Effector memory CD8-positive, alpha-beta T cell (primary cell): ENCODE measurements around the gene LRRC46.

Experiments
- ATAC-seq: fragments of 150-1000 bp; cut with Tn5 transposase; replicated peaks from 2 replicates; pipeline ENCODE4 v1.10.0; 2021; ENCODE audit warnings: mild to moderate bottlenecking, moderate library complexity
- DNase-seq, 3 experiments: peaks; one replicate each; pipeline ENCODE4 v3.0.0; 2021
- H3K27ac Mint-ChIP-seq, 2 donors: one replicate each; pipeline ENCODE4 v1.8.0; 2022; ENCODE audit warnings: mild to moderate bottlenecking in 2 of 2, mixed read lengths in 2 of 2, moderate library complexity in 2 of 2
- H3K27me3 Mint-ChIP-seq, 2 donors: one replicate each; pipeline ENCODE4 v1.8.0; 2022; ENCODE audit warnings: mixed read lengths in 2 of 2
- H3K36me3 Mint-ChIP-seq: one replicate; pipeline ENCODE4 v1.8.0; 2022; ENCODE audit warnings: mild to moderate bottlenecking, moderate library complexity, mixed read lengths; ENCODE audit not compliant: insufficient read depth
- H3K4me1 Mint-ChIP-seq, 2 donors: one replicate each; pipeline ENCODE4 v1.8.0; 2022; ENCODE audit warnings: low read depth in 2 of 2, mixed read lengths in 2 of 2
- H3K4me3 Mint-ChIP-seq, 2 donors: one replicate each; pipeline ENCODE4 v1.8.0; 2022; ENCODE audit warnings: mild to moderate bottlenecking in 2 of 2, mixed read lengths in 2 of 2, moderate library complexity in 2 of 2
- H3K9me3 Mint-ChIP-seq, 2 donors: one replicate each; pipeline ENCODE4 v1.8.0; 2022; ENCODE audit warnings: mixed read lengths in 2 of 2

LRRC46 gene

DNA sequence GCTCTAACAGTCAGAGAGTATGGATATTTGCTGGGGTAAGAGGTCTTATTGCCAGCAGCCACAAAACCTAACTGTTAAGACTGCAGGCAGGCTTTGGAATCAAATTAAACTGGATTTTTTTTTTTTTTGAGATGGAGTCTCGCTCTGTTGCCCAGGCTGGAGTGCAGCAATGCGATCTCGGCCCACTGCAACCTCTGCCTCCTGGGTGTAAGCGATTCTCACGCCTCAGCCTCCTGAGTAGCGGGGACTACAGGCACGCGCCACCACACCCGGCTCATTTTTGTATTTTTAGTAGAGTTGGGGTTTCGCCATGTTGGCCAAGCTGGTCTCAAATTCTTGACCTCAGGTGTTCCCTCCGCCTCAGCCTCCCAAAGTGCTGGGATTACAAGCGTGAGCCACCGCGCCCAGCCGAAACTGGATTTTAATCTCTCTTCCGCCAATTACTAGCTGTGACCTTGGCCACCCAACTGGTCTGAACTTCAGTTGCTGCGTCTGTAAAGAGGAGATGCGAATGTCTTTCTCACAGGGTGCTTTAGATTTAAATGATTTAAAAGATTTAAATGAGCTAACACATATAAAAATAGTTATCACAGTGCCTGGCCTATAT, 971 bp upstream of the LRRC46 start:
- H3K4me1 Mint-ChIP-seq: peaks cover 45 to 47% of the 10 kb centered on the region in 2 donors
- DNase-seq: no peak
- H3K9me3 Mint-ChIP-seq: no peaks in the 10 kb centered on the region
- peak overlapping the region; percentile 91 to 92 for H3K4me3 Mint-ChIP-seq
- H3K27me3 Mint-ChIP-seq: no peaks in the 10 kb centered on the region
- peak; percentile 3 for ATAC-seq
- peaks cover 72% of the 10 kb centered on the region for H3K36me3 Mint-ChIP-seq
- H3K27ac Mint-ChIP-seq: peak overlapping the region; percentile 95 to 98

DNA sequence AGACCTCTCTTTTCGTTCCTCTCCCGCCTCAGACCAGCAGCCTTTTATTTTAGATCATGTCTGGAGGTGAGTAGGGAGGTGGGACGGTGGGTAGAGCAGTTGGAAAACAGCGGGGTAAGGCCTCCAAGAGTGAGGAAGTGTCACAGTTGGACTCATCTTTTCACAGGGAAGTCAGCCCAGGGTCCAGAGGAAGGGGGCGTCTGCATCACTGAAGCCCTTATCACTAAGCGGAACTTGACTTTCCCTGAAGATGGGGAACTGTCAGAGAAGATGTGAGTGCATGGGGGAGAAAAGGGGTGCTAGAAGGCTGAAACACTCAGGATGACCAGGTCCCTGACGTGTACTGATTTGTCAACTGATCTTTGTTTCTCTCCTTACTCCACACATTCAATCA, 461 bp downstream of the LRRC46 start:
- no peak for ATAC-seq
- H3K4me3 Mint-ChIP-seq: peak overlapping the region; percentile 91 to 92

DNA sequence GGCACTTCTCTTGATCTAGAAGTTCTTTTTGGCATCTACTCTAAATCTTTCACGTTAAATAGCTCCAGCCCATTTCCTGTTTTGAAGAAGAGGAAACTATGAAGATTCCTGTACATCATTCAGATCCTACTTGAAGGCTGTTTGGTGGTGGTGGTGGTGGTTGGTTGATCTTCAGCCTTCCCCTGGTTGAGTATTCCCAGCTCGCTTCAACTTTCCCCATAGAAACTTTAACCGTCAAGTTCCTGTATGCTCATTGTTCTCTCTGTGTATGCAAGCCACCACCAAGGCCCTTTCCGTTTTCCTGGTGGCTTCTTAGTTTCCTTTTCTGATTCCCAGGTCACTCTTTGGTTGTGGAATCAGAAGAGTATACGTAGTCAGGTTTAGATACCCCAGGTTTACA, 3.3 kb downstream of the LRRC46 start:
- Mint-ChIP-seq H3K4me1 (peaks cover 32 to 39% of the 10 kb centered on the region in 2 donors), H3K4me3 (no peak overlapping the region), H3K36me3 (peaks cover 37% of the 10 kb centered on the region), H3K9me3 (no peaks in the 10 kb centered on the region), H3K27me3 (no peaks in the 10 kb centered on the region), H3K27ac (no peak overlapping the region)
- no peak for DNase-seq
- no peak for ATAC-seq

More for the DNA sequence above, 461 bp downstream of the LRRC46 start:
- peaks cover 42 to 51% of the 10 kb centered on the region in 2 donors for H3K4me1 Mint-ChIP-seq
- peaks cover 63% of the 10 kb centered on the region for H3K36me3 Mint-ChIP-seq
- H3K9me3 Mint-ChIP-seq: no peaks in the 10 kb centered on the region
- no peak for DNase-seq
- H3K27ac Mint-ChIP-seq: peak overlapping the region; percentile 95 to 98
- H3K27me3 Mint-ChIP-seq: no peaks in the 10 kb centered on the region

DNA sequence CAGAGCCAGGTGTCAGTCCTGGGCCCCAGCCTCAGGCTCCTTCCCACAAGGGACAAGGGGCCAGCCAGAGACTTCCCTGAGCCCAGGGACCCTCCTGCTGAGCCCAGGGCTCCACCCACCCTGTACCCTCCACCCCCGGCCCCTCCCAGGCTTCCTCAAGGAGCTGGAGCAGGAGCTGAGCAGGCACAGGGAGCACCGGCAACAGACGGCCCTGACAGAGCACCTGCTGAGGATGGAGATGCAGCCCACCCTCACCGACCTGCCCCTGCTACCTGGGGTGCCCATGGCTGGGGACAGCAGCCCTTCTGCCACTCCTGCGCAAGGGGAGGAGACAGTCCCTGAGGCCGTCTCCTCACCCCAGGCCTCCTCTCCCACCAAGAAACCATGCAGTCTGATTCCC, 5.1 kb downstream of the LRRC46 start:
- no peak for ATAC-seq
- H3K9me3 Mint-ChIP-seq: no peaks in the 10 kb centered on the region
- peaks cover 32 to 39% of the 10 kb centered on the region in 2 donors for H3K4me1 Mint-ChIP-seq
- H3K36me3 Mint-ChIP-seq: peaks cover 19% of the 10 kb centered on the region
- no peak for DNase-seq
- H3K4me3 Mint-ChIP-seq: no peak overlapping the region
- no peaks in the 10 kb centered on the region for H3K27me3 Mint-ChIP-seq
- H3K27ac Mint-ChIP-seq: no peak overlapping the region

DNA sequence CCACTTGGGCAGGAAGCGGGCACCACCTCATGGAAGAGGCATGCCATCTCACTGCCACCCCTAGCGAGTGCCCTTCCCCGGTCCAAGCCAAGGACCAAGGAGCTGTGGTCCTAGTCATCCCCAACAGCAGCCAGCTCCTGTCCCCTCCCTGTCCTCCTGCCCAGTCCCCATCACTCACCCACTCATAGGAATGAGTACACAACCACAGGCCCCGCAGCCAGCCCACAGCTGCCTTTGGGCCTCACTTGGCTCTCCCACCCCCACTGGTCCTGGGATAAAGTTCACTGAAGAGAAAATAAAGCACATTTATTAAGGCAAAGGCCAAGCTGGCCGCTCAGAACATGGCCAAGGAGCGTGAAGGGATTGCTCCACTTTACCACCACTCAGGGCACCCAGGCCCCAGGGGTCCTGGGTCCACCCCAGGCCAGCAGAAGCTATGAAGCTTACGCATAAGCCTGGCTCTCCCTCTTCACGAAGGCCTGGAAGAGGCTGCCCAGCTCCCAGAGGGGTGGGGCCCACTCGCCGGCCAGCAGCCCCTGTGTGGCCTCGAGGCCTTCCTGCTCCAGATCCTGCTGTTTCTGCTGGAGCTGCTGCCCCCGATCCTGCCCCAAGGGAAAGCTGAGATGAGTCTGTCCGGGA, 6.0 kb downstream of the LRRC46 start:
- H3K27me3 Mint-ChIP-seq: no peaks in the 10 kb centered on the region
- H3K27ac Mint-ChIP-seq: no peak overlapping the region
- H3K36me3 Mint-ChIP-seq: peaks cover 11% of the 10 kb centered on the region
- no peak for DNase-seq
- peaks cover 30 to 33% of the 10 kb centered on the region in 2 donors for H3K4me1 Mint-ChIP-seq
- ATAC-seq: no peak
- H3K4me3 Mint-ChIP-seq: no peak overlapping the region
- no peaks in the 10 kb centered on the region for H3K9me3 Mint-ChIP-seq

DNA sequence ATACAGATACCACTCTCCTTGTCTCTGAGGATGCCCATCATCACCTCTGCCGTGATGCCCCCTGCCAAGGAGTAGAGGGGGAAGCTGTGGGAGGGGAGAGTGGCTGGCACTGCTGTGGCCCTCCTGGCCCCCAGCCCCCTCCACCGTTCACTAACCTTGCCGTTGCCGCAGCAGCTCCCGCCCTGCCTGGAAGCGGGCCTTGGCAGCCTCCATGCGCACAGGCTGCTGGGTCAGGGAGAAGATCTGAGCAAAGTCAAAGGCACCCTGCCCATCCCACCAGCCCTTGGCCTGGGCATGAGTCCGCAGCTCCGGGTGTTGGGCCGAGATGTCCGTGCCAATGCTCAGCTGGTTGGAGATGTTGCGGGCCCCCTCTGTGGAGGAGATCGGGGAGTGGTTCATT, 7.2 kb downstream of the LRRC46 start:
- Mint-ChIP-seq H3K27ac (no peak overlapping the region), H3K27me3 (no peaks in the 10 kb centered on the region), H3K9me3 (no peaks in the 10 kb centered on the region), H3K36me3 (peaks cover 11% of the 10 kb centered on the region), H3K4me3 (peak overlapping the region in 1 of 2 donors; percentile 25), H3K4me1 (peaks cover 30 to 35% of the 10 kb centered on the region in 2 donors)
- no peak for DNase-seq
- ATAC-seq: no peak

DNA sequence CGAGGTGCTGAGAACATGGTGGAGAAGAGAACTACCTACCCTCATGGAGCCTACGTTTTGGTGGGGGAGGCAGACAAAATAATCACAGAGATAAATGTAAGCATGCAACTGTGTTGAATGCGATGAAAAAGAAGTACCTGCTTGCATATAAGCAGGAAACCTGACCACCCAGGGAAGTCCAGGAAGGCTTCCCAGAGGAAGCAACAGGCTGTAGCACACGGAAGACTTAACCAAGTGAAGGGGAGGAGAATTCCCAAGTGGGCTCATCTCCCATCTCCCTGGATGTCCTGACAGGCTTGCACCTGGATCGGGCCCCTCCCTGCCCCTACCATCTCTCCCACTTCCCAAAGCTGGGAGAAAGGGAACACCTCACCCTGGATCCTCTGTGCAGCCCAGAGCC, 7.6 kb downstream of the LRRC46 start:
- Mint-ChIP-seq H3K36me3 (peaks cover 11% of the 10 kb centered on the region), H3K4me1 (peaks cover 27 to 34% of the 10 kb centered on the region in 2 donors), H3K27me3 (peaks cover 0 to 3% of the 10 kb centered on the region in 2 donors), H3K4me3 (peak overlapping the region; percentile 25 to 94), H3K9me3 (no peaks in the 10 kb centered on the region), H3K27ac (no peak overlapping the region)
- no peak for ATAC-seq
- DNase-seq: no peak

DNA sequence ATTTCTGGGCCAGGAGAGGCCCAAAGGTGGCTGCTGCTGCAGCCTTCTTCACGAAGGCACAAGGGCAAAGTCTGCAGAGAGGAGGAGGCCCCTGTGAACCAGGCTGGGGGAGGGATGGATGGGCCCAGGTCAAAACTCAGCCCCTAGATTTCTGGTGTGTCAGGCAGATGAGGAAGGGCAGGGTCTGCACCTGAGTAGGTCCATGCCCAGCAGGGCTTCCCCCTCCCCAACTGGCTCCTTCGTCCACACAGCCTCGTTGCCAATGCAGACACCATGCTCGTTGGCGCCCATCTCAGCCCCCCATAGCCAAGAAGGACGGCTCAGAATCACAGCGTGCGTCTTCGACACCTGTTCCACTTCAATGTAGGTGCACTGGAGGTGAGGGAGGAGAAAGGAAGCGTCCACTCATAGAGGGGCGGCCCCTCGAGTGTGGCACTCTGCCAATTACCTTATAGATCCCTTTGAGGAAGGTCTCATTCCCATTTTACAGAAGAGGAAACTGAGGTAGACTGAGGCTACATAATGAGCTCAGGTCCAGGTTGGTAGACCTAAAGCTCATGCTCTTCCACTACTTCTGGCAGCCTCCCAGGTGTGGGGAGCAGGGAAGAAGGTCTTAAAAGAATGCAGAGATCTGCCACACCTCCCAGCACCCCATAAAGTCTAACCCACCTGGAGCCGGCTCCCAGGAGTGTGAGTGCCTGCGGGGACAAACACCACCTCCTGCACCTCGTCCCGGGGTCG, 8.7 kb downstream of the LRRC46 start:
- H3K27me3 Mint-ChIP-seq: peaks cover 6 to 14% of the 10 kb centered on the region in 2 donors
- H3K4me3 Mint-ChIP-seq: peak overlapping the region; percentile 89 to 94
- ATAC-seq (no peak), DNase-seq (no peak)
- H3K9me3 Mint-ChIP-seq: no peaks in the 10 kb centered on the region
- H3K36me3 Mint-ChIP-seq: peaks cover 10% of the 10 kb centered on the region
- peak overlapping the region; percentile 92 to 93 for H3K27ac Mint-ChIP-seq
- H3K4me1 Mint-ChIP-seq: peaks cover 17 to 24% of the 10 kb centered on the region in 2 donors

DNA sequence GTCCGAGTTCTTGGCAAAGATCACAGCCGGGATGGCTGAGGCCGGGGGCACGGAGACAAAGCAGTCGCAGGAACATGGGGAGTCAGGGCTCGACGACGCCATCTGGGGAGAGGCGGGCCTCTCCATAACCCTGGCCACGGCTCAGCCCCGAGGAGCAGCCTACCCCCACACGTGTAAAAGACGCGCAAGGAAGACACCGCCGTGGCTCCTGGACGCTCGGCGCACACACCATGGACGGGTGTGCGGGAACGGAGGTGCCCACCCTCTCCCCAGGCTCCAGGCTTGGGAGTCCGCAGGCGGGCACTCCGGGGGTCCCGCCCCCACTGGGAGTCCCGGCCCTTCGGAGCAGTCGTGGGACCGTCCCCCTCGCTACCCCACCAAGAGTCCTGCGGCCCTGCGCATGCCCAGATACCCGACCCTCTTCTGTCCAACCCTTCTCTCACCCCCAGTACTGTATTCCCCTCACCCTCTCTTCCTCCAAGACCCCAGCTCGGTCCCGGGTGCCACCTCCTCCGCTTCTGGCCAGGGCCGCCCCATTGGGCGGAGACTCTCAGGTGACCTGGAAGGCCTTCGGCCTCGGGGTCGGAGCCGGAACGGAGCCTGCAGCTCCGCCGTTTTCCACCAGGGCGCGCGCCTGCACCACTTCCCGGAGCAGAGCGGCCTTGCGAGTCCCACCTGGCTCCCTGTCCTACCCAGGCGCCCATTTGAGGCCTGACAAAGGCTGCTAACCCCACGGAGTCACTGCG, 9.4 kb downstream of the LRRC46 start, which contains the start of gene SCRN2:
TSS of gene SCRN2 (minus strand) at position 532 of the 746 bp plus-strand sequence. CDS start at position 102, 430 bp downstream.
- Mint-ChIP-seq H3K9me3 (no peaks in the 10 kb centered on the region), H3K27ac (peak within 1 kb of the TSS; percentile 92 to 93), H3K4me3 (peak within 1 kb of the TSS; percentile 89 to 94), H3K4me1 (peaks cover 17 to 19% of the 10 kb centered on the region in 2 donors), H3K36me3 (peaks cover 7% of the 10 kb centered on the region), H3K27me3 (peaks cover 13 to 21% of the 10 kb centered on the region in 2 donors)
- ATAC-seq (peak; percentile 93), DNase-seq (peak; percentile 84 to 92 (median 90))

DNA sequence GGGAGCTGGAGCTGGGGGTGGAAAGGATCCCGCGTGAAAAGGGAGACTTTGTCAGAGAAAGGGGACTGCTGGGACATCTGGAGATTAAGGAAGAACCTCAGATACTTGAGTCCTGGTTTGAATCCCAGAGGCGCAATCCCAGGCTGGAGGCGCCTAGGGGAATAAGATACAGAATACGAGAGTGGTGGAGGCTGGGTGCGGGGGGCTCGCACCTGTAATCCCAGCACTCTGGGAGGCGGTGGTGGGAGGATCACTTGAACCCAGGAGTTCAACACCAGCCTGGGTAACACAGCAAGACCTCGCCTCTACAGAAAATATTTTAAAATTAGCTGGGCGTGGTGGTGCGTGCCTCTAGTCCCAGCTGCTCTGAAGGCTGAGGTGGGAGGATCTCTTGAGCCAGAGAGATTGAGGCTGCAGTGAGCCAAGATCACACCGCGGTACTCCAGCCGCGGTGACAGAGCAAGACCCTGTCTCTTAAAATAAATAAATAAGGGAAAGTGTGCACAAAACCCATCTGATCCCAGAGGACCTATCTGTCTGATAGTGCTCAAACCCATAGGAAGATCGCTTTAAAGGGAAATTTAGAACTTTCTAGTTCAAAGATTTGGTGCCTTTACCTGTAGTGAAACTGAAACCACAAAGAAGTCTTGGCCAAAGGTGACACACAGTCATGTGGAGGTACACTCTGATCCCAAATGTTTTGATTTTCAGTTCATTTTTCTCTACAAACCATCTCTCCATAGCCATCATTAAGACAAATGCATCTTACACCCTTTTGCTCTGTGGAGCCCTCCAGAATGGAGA, 10.2 kb downstream of the LRRC46 start:
- ATAC-seq (no peak), DNase-seq (no peak)
- H3K27me3 Mint-ChIP-seq: peaks cover 21 to 29% of the 10 kb centered on the region in 2 donors
- peak overlapping the region; percentile 89 to 94 for H3K4me3 Mint-ChIP-seq
- peaks cover 3% of the 10 kb centered on the region for H3K36me3 Mint-ChIP-seq
- peaks cover 17 to 18% of the 10 kb centered on the region in 2 donors for H3K4me1 Mint-ChIP-seq
- no peaks in the 10 kb centered on the region for H3K9me3 Mint-ChIP-seq
- H3K27ac Mint-ChIP-seq: peak overlapping the region; percentile 92 to 93

DNA sequence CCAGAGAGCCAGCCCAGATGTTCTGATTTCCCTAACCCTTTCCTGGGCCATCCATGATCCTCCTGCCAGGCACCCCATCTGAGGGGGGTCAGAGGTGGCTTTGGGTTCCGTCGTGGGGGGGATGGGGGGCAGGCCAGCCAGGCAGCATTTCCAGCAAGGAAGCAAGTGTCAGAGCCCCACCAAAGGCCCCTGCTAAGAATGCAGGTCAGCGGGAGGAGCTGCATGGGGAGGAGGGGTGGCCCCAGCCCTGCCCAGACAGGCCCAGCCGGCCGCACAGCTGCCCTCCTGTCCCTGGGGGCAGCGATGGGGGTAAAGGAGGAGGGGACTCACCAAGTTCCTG, 11.9 kb downstream of the LRRC46 start:
- H3K4me1 Mint-ChIP-seq: peaks cover 17 to 21% of the 10 kb centered on the region in 2 donors
- H3K27me3 Mint-ChIP-seq: peaks cover 30 to 46% of the 10 kb centered on the region in 2 donors
- peak overlapping the region in 1 of 2 donors; percentile 64 for H3K27ac Mint-ChIP-seq
- H3K36me3 Mint-ChIP-seq: peaks cover 3% of the 10 kb centered on the region
- H3K9me3 Mint-ChIP-seq: no peaks in the 10 kb centered on the region
- DNase-seq (no peak), ATAC-seq (no peak)
- H3K4me3 Mint-ChIP-seq: peak overlapping the region in 1 of 2 donors; percentile 10

DNA sequence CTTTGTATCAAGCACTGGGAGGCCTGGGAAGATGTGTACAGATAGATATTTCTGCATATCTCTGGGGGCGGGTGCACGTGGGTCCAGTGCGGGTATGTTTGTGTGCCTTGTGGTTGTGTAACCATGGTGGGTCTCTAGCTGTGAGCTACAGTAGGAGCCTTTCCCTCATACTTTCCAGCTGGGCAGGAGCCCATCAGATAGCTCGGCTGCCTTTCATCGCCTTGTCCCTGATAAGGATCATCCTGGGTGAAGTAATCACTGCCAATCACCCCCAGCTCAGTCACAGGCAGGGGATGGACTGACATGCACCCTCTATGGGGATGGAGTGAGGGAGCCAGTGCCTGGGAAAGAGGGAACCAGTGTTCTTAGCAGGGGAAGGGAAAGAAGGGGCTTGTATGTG, 12.8 kb downstream of the LRRC46 start:
- peaks cover 38 to 54% of the 10 kb centered on the region in 2 donors for H3K27me3 Mint-ChIP-seq
- ATAC-seq (no peak), DNase-seq (no peak)
- no peak overlapping the region for H3K4me3 Mint-ChIP-seq
- peaks cover 3% of the 10 kb centered on the region for H3K36me3 Mint-ChIP-seq
- no peaks in the 10 kb centered on the region for H3K9me3 Mint-ChIP-seq
- no peak overlapping the region for H3K27ac Mint-ChIP-seq
- H3K4me1 Mint-ChIP-seq: peaks cover 17 to 20% of the 10 kb centered on the region in 2 donors
